ENCODE measurements around the gene GRIN3B.

The GRIN3B gene

GRCh38 chr19:1041272-1041834, 41.1 kb downstream of the GRIN3B start:
- DNase-seq (ENCODE audit: low read depth in 4 of 4, low spot score in 1 of 4): no peak

GRCh38 chr19:1041835-1042685, 41.8 kb downstream of the GRIN3B start:
- no peak for DNase-seq (ENCODE audit: low read depth in 4 of 4, low spot score in 1 of 4)

DNA sequence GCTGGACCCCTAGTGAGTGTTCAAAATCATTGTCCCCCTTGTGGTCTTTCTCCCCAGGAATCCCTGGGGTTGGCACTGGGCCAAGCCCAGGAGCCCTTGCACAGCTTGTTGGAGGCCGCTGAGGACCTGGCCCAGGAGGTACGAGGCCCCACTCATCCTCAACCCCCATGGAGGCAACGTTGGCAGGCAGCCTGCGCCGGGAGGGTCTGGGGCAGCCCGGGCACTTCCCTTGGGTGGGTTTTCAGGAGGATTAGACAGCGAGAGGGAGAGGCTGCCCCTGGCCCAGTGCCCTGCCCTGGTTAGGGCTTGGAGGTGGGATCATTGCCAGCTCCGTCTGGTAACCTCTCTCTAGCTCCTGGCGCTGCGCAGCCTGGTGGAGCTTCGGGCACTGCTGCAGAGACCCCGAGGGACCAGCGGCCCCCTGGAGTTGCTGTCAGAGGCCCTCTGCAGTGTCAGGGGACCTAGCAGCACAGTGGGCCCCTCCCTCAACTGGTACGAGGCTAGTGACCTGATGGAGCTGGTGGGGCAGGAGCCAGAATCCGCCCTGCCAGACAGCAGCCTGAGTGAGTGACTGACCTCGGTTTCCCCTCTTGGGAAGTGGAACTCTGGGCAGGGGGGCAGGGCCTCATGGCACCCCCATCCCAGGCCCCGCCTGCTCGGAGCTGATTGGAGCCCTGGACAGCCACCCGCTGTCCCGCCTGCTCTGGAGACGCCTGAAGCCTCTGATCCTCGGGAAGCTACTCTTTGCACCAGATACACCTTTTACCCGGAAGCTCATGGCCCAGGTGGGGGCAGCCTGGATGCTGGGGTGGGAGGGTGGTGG, 42.7 kb downstream of the GRIN3B start:
- DNase-seq (ENCODE audit: low read depth in 4 of 4, low spot score in 1 of 4): no peak

GRCh38 chr19:1045247-1045603, 45.0 kb downstream of the GRIN3B start:
- peak in 1 of 4 experiments; percentile 69 for DNase-seq (ENCODE audit: low read depth in 4 of 4, low spot score in 1 of 4)

- DNase-seq (ENCODE audit: low read depth in 4 of 4, low spot score in 1 of 4): no peak
Observed at GRCh38 chr19:1046117-1046626, 46.0 kb downstream of the GRIN3B start.

DNA sequence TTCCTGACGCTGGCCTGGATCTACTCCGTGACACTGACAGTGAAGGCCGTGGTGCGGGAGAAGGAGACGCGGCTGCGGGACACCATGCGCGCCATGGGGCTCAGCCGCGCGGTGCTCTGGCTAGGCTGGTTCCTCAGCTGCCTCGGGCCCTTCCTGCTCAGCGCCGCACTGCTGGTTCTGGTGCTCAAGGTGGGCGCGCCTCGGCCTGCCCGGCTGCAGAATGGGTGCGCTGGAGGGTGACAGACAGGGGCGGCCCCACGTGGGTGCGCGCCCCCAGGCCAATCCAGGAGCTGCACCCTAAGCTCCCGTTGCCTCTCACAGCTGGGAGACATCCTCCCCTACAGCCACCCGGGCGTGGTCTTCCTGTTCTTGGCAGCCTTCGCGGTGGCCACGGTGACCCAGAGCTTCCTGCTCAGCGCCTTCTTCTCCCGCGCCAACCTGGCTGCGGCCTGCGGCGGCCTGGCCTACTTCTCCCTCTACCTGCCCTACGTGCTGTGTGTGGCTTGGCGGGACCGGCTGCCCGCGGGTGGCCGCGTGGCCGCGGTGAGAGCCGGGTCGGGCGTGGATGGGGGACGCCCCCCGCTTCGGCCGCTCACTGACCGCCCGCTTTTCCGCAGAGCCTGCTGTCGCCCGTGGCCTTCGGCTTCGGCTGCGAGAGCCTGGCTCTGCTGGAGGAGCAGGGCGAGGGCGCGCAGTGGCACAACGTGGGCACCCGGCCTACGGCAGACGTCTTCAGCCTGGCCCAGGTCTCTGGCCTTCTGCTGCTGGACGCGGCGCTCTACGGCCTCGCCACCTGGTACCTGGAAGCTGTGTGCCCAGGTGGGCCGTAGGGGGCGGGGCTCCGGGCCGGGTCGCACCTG, 46.8 kb downstream of the GRIN3B start:
- no peak for DNase-seq (ENCODE audit: low read depth in 4 of 4, low spot score in 1 of 4)

GRCh38 chr19:1047696-1048147, 47.5 kb downstream of the GRIN3B start:
- no peak for DNase-seq (ENCODE audit: low read depth in 4 of 4, low spot score in 1 of 4)

- no peak for DNase-seq (ENCODE audit: low read depth in 4 of 4, low spot score in 1 of 4)
Observed at GRCh38 chr19:1049106-1049505, 48.9 kb downstream of the GRIN3B start.

DNA sequence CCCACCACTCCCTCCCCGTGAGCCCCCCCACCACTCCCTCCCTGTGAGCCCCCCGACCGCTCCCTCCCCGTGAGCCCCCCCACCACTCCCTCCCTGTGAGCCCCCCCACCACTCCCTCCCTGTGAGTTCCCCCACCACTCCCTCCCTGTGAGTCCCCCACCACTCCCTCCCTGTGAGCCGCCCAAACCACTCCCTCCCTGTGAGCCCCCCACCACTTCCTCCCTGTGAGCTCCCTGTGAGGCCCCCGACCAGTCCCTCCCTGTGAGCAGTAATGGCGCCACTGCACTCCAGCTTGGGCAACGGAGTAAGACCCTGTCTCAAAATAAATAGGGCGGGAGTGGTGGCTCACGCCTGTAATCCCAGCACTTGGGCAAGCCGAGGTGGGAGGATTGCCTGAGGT, 49.6 kb downstream of the GRIN3B start:
- DNase-seq (ENCODE audit: low read depth in 4 of 4, low spot score in 1 of 4): no peak

DNA sequence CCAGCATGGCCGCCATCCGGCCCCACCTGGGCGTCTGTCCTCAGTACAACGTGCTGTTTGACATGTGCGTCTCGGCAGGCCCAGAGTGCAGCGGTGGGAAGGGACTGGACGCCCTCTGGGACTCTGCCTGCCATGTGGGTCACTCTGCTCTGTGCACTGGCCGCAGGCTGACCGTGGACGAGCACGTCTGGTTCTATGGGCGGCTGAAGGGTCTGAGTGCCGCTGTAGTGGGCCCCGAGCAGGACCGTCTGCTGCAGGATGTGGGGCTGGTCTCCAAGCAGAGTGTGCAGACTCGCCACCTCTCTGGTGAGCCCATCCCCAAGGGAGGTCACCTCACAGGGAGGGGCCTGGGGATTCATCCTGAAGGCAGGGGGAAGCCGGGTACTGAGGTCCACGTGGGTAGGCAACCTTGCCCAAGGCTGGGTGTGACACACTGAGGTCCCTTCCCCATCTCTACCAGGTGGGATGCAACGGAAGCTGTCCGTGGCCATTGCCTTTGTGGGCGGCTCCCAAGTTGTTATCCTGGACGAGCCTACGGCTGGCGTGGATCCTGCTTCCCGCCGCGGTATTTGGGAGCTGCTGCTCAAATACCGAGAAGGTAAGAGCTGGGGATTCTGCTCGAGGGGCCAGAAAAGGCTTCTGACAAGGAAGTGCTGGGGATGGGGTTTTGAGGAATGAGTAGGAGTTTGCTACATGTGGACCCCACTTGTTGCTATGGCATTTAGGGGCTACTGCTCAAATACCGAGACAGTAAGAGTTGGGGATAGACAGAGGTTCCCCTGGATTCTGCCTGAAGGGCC, 51.0 kb downstream of the GRIN3B start:
- DNase-seq (ENCODE audit: low read depth in 4 of 4, low spot score in 1 of 4): no peak

DNA sequence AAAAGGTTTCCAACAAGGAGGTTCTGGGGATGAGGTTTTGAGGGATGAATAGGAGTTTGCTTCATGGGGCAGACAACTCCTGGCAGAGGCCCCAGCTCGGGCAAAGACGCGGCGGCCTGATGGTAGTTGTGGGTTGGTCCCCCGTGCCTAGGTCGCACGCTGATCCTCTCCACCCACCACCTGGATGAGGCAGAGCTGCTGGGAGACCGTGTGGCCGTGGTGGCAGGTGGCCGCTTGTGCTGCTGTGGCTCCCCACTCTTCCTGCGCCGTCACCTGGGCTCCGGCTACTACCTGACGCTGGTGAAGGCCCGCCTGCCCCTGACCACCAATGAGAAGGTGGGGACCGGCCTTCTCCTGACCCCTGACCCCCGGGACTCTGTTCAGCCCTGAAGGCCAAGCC, 51.6 kb downstream of the GRIN3B start:
- no peak for DNase-seq (ENCODE audit: low read depth in 4 of 4, low spot score in 1 of 4)

GRCh38 chr19:1052349-1052975, 52.2 kb downstream of the GRIN3B start:
- DNase-seq (ENCODE audit: low read depth in 4 of 4, low spot score in 1 of 4): no peak

DNA sequence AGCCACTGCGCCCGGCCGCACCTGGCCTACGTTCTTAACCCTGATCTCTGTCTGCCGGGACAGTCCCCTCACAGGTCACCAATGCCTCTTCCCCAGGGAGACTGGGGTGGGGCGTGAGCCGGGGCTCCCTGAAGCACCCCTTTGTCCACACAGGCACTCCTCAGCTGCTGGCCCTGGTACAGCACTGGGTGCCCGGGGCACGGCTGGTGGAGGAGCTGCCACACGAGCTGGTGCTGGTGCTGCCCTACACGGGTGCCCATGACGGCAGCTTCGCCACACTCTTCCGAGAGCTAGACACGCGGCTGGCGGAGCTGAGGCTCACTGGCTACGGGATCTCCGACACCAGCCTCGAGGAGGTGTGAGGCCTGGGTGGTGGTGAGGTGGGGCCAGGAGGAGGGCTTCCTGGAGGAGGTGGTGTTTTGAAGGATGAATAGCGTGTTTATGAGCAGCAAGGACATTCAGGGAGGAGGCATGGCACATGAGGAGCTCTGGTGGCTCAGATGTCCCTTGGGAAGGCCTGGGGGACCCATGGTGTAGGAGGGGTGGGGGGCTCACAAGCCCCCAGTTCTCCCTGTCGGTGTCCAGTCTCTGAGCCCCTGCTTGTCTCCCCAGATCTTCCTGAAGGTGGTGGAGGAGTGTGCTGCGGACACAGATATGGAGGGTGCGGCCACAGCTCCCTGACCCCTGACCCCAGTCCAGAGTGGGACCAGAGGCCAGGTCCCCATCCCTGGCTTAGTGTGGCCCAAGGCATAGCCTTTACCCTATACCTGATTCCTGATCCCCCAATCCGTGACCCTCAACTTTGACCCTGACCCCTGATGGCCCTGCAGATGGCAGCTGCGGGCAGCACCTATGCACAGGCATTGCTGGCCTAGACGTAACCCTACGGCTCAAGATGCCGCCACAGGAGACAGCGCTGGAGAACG, 53.2 kb downstream of the GRIN3B start:
- no peak for DNase-seq (ENCODE audit: low read depth in 4 of 4, low spot score in 1 of 4)

- DNase-seq (ENCODE audit: low read depth in 4 of 4, low spot score in 1 of 4): no peak
Observed at GRCh38 chr19:1054102-1055027, 54.1 kb downstream of the GRIN3B start.

GRCh38 chr19:1055028-1055425, 54.8 kb downstream of the GRIN3B start:
- DNase-seq (ENCODE audit: low read depth in 4 of 4, low spot score in 1 of 4): no peak

- no peak for DNase-seq (ENCODE audit: low read depth in 4 of 4, low spot score in 1 of 4)
Observed at GRCh38 chr19:1055886-1056620, 55.8 kb downstream of the GRIN3B start.

Measured in stimulated activated CD4-positive, alpha-beta T cell treated with anti-CD3 and anti-CD28 coated beads, Interleukin-1b, Interleukin-23, amount 100 ng/mL, for 24 hours (primary cell).